ENCODE results near the gene AGO3.

The AGO3 gene

GRCh38 chr1:35927472-35927871 lies 3.4 kb upstream of the AGO3 start:
- no peak for DNase-seq (ENCODE audit: low read depth)
- TF ChIP-seq POLR2A (IDR thresholded peaks at IDR 0.05; ENCODE audit: extremely low read depth, insufficient read length) (no peak), MYC (IDR thresholded peaks at IDR 0.05; ENCODE audit: low read depth, low read length) (no peak)
- TF ChIP-seq, protein P1, sequence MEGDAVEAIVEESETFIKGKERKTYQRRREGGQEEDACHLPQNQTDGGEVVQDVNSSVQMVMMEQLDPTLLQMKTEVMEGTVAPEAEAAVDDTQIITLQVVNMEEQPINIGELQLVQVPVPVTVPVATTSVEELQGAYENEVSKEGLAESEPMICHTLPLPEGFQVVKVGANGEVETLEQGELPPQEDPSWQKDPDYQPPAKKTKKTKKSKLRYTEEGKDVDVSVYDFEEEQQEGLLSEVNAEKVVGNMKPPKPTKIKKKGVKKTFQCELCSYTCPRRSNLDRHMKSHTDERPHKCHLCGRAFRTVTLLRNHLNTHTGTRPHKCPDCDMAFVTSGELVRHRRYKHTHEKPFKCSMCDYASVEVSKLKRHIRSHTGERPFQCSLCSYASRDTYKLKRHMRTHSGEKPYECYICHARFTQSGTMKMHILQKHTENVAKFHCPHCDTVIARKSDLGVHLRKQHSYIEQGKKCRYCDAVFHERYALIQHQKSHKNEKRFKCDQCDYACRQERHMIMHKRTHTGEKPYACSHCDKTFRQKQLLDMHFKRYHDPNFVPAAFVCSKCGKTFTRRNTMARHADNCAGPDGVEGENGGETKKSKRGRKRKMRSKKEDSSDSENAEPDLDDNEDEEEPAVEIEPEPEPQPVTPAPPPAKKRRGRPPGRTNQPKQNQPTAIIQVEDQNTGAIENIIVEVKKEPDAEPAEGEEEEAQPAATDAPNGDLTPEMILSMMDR (IDR thresholded peaks at IDR 0.05; ENCODE audit: low read depth, low read length), result no peak
- TF ChIP-seq, protein P2, sequence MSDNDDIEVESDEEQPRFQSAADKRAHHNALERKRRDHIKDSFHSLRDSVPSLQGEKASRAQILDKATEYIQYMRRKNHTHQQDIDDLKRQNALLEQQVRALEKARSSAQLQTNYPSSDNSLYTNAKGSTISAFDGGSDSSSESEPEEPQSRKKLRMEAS (IDR thresholded peaks at IDR 0.05; ENCODE audit: low read depth, low read length), result no peak

DNA sequence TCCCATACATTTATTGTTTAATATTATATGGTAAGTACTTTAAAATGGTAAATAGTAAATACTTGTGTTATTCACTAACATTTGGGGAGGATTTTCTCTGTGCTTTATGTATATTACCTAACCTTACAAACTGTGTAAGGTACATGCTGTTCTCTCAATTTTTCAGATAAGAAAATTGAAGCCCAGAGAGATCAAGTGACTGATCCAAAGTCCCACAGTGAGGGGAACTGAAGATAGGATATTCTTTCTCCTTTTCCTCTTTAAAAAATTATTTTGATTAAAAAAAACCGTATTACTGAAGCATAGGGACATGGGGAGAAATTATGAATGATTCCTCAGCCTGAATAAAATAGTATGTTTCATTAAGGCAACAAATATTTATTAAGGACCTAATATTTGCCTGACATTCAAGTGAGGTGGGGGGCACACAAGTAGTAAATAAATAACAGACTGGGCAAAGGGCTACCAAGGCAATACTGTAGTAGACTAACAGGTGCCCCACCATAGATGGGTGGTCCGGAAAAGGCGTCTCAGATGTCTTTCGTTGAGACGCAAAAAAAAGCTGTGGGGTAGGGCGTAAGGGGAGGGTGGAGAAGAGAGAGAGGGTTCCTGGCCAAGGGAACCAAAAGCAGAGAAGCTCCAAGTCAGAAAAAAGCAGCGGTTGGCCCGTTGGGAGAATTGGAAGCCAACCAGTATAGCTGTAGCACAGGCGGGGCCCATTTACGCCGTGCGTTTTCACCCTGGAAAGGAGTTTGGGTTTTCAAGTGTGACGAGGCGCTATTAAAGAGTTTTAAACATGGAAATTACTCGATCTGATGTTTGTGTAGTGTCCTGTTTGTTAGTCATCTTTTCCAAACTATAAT lies 944 bp upstream of the AGO3 start:
- TF ChIP-seq, protein P2 (IDR thresholded peaks at IDR 0.05; ENCODE audit: low read depth, low read length), result no peak; the same call in 1 of the 2 replicates
- TF ChIP-seq, protein P1 (IDR thresholded peaks at IDR 0.05; ENCODE audit: low read depth, low read length), result no peak
- no peak for TF ChIP-seq POLR2A (IDR thresholded peaks at IDR 0.05; ENCODE audit: extremely low read depth, insufficient read length)
- peak; percentile 27; the same call in 1 of the 2 replicates for TF ChIP-seq MYC (IDR thresholded peaks at IDR 0.05; ENCODE audit: low read depth, low read length)
- DNase-seq (ENCODE audit: low read depth), result peak; percentile 83
- peak overlapping the region; percentile 83 for H3K4me3 ChIP-seq (ENCODE audit: low read depth, low read length)

More at GRCh38 chr1:35927472-35927871, 3.4 kb upstream of the AGO3 start:
- no peak overlapping the region for H3K4me3 ChIP-seq (ENCODE audit: low read depth, low read length)

DNA sequence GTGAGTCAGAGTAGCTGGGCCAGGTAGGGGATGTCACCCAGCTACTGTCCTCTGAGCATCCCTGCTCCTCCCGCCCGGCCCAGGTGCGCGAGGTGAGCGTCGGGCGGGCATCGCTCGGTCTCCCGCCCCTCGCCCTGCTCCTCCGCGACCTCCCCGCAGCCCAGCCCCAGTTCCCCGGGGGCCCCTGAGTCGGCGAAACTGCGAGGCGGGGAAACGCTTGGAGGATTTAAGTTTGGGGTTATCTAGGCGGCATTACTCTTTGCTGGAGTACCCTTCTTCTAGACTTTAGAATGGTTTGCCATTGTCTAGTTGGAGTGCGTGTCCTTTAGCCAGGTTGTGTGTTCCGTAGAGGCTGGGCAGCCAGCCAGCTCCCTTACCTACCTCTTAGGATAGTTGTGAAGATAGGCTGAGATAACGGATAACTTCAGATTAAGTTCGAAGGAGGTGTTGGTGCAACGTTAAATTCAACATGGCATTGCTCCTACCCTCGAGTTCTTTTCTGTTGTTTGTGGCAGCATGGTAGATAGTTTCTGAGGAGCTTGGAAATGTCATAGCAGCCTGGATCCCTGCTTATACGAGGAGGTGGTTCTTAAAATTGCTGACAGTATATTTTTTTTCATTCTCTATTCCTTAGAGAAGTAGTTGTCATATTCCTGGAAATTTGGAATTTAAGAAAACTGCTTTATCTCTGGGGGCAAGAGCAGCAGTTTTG lies 697 bp downstream of the AGO3 start:
- peak overlapping the region; percentile 98 for H3K4me3 ChIP-seq (ENCODE audit: low read depth, low read length)
- TF ChIP-seq, protein P2 (IDR thresholded peaks at IDR 0.05; ENCODE audit: low read depth, low read length), result no peak
- no peak for TF ChIP-seq MYC (IDR thresholded peaks at IDR 0.05; ENCODE audit: low read depth, low read length)
- no peak for TF ChIP-seq POLR2A (IDR thresholded peaks at IDR 0.05; ENCODE audit: extremely low read depth, insufficient read length)
- TF ChIP-seq, protein P1 (IDR thresholded peaks at IDR 0.05; ENCODE audit: low read depth, low read length), result no peak
- DNase-seq (ENCODE audit: low read depth), result peak; percentile 50

GRCh38 chr1:35932158-35932636 lies 1.3 kb downstream of the AGO3 start:
- DNase-seq (ENCODE audit: low read depth), result peak; percentile 7
- TF ChIP-seq POLR2A (IDR thresholded peaks at IDR 0.05; ENCODE audit: extremely low read depth, insufficient read length) (no peak), MYC (IDR thresholded peaks at IDR 0.05; ENCODE audit: low read depth, low read length) (no peak)
- TF ChIP-seq, protein P2 (IDR thresholded peaks at IDR 0.05; ENCODE audit: low read depth, low read length), result no peak
- TF ChIP-seq, protein P1 (IDR thresholded peaks at IDR 0.05; ENCODE audit: low read depth, low read length), result no peak
- peak overlapping the region; percentile 98 for H3K4me3 ChIP-seq (ENCODE audit: low read depth, low read length)

DNA sequence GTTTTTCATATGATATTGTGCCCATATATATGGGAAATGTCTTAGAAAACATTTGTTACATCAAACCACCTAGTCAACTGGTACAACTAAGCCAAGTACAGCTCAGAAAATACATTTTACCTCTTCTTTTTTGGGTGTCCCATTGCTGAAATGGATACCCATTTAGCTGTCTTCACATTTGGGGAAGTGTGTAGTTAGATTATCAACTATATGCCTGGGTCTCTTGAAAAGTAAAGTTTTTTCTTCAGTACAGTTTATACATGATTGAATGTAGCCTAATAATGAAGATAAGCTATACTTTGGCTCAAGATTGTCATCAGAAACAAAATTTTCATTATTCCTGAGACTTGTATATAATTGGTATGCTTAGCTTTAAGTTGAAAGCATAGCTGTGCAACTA lies 2.0 kb downstream of the AGO3 start:
- TF ChIP-seq POLR2A (IDR thresholded peaks at IDR 0.05; ENCODE audit: extremely low read depth, insufficient read length) (no peak), MYC (IDR thresholded peaks at IDR 0.05; ENCODE audit: low read depth, low read length) (no peak)
- TF ChIP-seq, protein P2 (IDR thresholded peaks at IDR 0.05; ENCODE audit: low read depth, low read length), result no peak
- TF ChIP-seq, protein P1 (IDR thresholded peaks at IDR 0.05; ENCODE audit: low read depth, low read length), result no peak
- DNase-seq (ENCODE audit: low read depth), result no peak
- peak overlapping the region; percentile 98 for H3K4me3 ChIP-seq (ENCODE audit: low read depth, low read length)
